K562 (cell line): Measurements from ENCODE around the gene CEP192. TPM values are rescaled to one million over a fixed set of nuclear protein-coding genes. Genes with fewer than 3 reads are reported as not detected.

Experiments
- ATAC-seq: fragments of 200-7000 bp; cut with Tn5 transposase; 3 replicates; pipeline ENCODE4 v1.9.1; 2020; ENCODE audit warnings: moderate library complexity
- BruUV-seq: library from RNA; stranded (reverse); fragments of 400-500 nt; replicated peaks from 2 replicates; lab custom pipeline; 2021; lab: Mats Ljungman, UMichigan
- CTCF ChIA-PET: fragments of 300-600 bp; formaldehyde crosslinking; extraction: SDS; loops from one replicate; lab custom pipeline; 2021; ENCODE audit warnings: low intra/inter-chr PET ratio; lab: Yijun Ruan, JAX
- POLR2A ChIA-PET: fragments of 300-600, 350-650 bp; sonication (Branson Sonifier 250); formaldehyde crosslinking; extraction: SDS; loops from one replicate; lab custom pipeline; 2021; ENCODE audit warnings: antibody characterized with exemption, inconsistent platforms; lab: Yijun Ruan, JAX
- DNase-seq, 4 experiments: peaks; one replicate each; pipeline versions ENCODE4 v3.0.0 to v3.0.0-alpha.2; 2011 to 2018; ENCODE audit warnings: low spot score in 3 of 4, mixed read lengths in 3 of 4; ENCODE audit errors: extremely low read depth in 1 of 4
- FAIRE-seq: peaks from 2 replicates; lab custom pipeline; 2011; peaks lifted over from hg19 to GRCh38; lab: Jason Lieb, UNC
- H2AFZ ChIP-seq: 2 replicates; pipeline ENCODE4 v1.6.0; 2011; ENCODE audit warnings: low read depth, low read length, control low read depth, inconsistent platforms
- H3K27ac ChIP-seq: fragments of 200-600 bp; 3 replicates; pipeline ENCODE4 v1.8.0; 2011; ENCODE audit warnings: low read depth, mild to moderate bottlenecking, control low read depth, inconsistent platforms, low read length, moderate library complexity, mixed read lengths; ENCODE audit errors: extremely low read depth
- H3K27me3 ChIP-seq, 2 experiments: fragments of 300-600 bp in 1 of 2; 2 replicates in 1 of 2; 3 replicates in 1 of 2; pipeline versions ENCODE4 v1.6.0 to v1.8.0; 2011; ENCODE audit warnings: inconsistent platforms in 2 of 2, low read length in 2 of 2, mild to moderate bottlenecking in 1 of 2, mixed read lengths in 1 of 2, moderate library complexity in 1 of 2; ENCODE audit not compliant: control insufficient read depth in 2 of 2, insufficient read depth in 2 of 2
- H3K36me3 ChIP-seq: fragments of 300-600 bp; 3 replicates; pipeline ENCODE4 v1.8.0; 2011; ENCODE audit warnings: mild to moderate bottlenecking, low read length, inconsistent platforms; ENCODE audit not compliant: control insufficient read depth, insufficient read depth
- H3K4me1 ChIP-seq, 2 experiments: fragments of 200-600 bp in 1 of 2; replicated peaks in 1 of 2; 2 replicates in 1 of 2; 3 replicates in 1 of 2; pipeline versions ENCODE4 v1.5.1 to v1.8.0; 2011; ENCODE audit warnings: inconsistent platforms in 2 of 2, low read length in 2 of 2, mild to moderate bottlenecking in 1 of 2, mixed read lengths in 1 of 2, moderate library complexity in 1 of 2; ENCODE audit not compliant: control insufficient read depth in 2 of 2, insufficient read depth in 2 of 2
- H3K4me2 ChIP-seq: 2 replicates; pipeline ENCODE4 v1.6.1; 2011; ENCODE audit warnings: low read length, control low read depth, inconsistent platforms, mixed read lengths; ENCODE audit not compliant: insufficient read depth
- H3K4me3 ChIP-seq: fragments of 200-600 bp; sonication (generic), shearing (Covaris generic); 2 replicates; pipeline ENCODE4 v1.5.1; 2016; ENCODE audit warnings: control low read depth, inconsistent platforms
- H3K79me2 ChIP-seq: fragments of 200-600 bp; 3 replicates; pipeline ENCODE4 v1.8.0; 2011; ENCODE audit warnings: low read length, inconsistent platforms; ENCODE audit not compliant: control insufficient read depth, insufficient read depth
- H3K9ac ChIP-seq, 2 experiments: 2 replicates each; pipeline versions ENCODE4 v1.6.0 to v1.6.1; 2011; ENCODE audit warnings: low read depth in 2 of 2, low read length in 2 of 2, control low read depth in 1 of 2, inconsistent platforms in 1 of 2, mild to moderate bottlenecking in 1 of 2, mixed read lengths in 1 of 2; ENCODE audit not compliant: insufficient read depth in 1 of 2
- H3K9me1 ChIP-seq: one replicate; pipeline ENCODE4 v1.6.0; 2011; ENCODE audit warnings: inconsistent platforms, mild to moderate bottlenecking, low read length, moderate library complexity; ENCODE audit not compliant: control insufficient read depth, insufficient read depth
- H3K9me3 ChIP-seq: replicated peaks from 2 replicates; pipeline ENCODE4 v1.5.1; 2011; ENCODE audit warnings: low read depth, low read length, inconsistent platforms; ENCODE audit not compliant: control insufficient read depth, insufficient read depth
- H4K20me1 ChIP-seq: replicated peaks from 2 replicates; pipeline ENCODE4 v1.6.1; 2011; ENCODE audit warnings: low read length, inconsistent platforms, mixed read lengths; ENCODE audit not compliant: control insufficient read depth, insufficient read depth
- DMBX1 ChIP-seq: fragments of 250-450 bp; sonication (Bioruptor Pico); IDR thresholded peaks from 2 replicates; pipeline ENCODE4 v1.8.0; 2022; ENCODE audit warnings: inconsistent platforms, mild to moderate bottlenecking, moderate library complexity, borderline replicate concordance
- MBD2 ChIP-seq: sonication (generic); IDR thresholded peaks from 2 replicates; pipeline ENCODE4 v1.6.1; 2016; ENCODE audit warnings: low read depth, borderline replicate concordance
- MED1 ChIP-seq: sonication (generic); formaldehyde crosslinking; IDR thresholded peaks from 2 replicates; pipeline ENCODE4 v1.8.1; 2023; ENCODE audit warnings: missing genetic modification reagents, borderline replicate concordance
- NELFE ChIP-seq: IDR thresholded peaks from 2 replicates; pipeline ENCODE4 v1.6.1; 2011; ENCODE audit warnings: mild to moderate bottlenecking; ENCODE audit not compliant: insufficient read depth, insufficient read length
- RBM22 ChIP-seq: fragments of 200-400 bp; formaldehyde crosslinking; IDR thresholded peaks from 2 replicates; pipeline ENCODE4 v1.6.1; 2018; ENCODE audit warnings: low read length, low read depth; ENCODE audit not compliant: poor library complexity, severe bottlenecking
- RNF219 ChIP-seq: fragments of 250-450 bp; sonication (Bioruptor Pico); IDR thresholded peaks from 2 replicates; pipeline ENCODE4 v1.5.0; 2022; ENCODE audit warnings: mild to moderate bottlenecking
- WGBS: fragments of 100-300 bp; shearing (Covaris generic); methylation state at CpG from one replicate; pipeline ENCODE4 v1.1.6; 2016; ENCODE audit warnings: low coverage, mixed read lengths; ENCODE audit not compliant: insufficient coverage; ENCODE audit errors: missing lambda C conversion rate; 5-methylcytosine and 5-hydroxymethylcytosine counted together
- in situ Hi-C: fragments of 300-500 bp; cut with MboI; formaldehyde crosslinking; loops from 4 replicates; pipeline ENCODE4 v1.15.0; 2018; ENCODE audit warnings: inconsistent platforms, mixed read lengths
- intact Hi-C: fragments of 100-400 bp; cut with micrococcal nuclease; formaldehyde crosslinking; loops from 2 replicates; pipeline ENCODE4 v1.14.2; 2022
- polyA plus RNA-seq, 8 experiments: library from polyadenylated mRNA; depleted of rRNA in 4 of 8; stranded (reverse) in 5 of 8; unstranded in 3 of 8; fragments of >200 nt; fragmentation: Nextera tagmentation in 2 of 8; fragmentation: Illumina TruSeq in 1 of 8; extraction: Ambion mirVana in 2 of 8; extraction: Trizol in 1 of 8; gene quantifications; 2 replicates each; pipeline versions ENCODE4 v1.2.1 to v1.2.3, GENCODE V29; 2011 to 2014; ENCODE audit warnings: inconsistent platforms in 1 of 8, missing spikeins in 1 of 8
- total RNA-seq, 7 experiments: library from RNA; depleted of rRNA in 6 of 7; stranded (reverse); fragments of >200 nt in 6 of 7; fragmentation: Illumina TruSeq in 2 of 7; extraction: Trizol in 2 of 7; gene quantifications; 2 replicates each; pipeline versions ENCODE4 v1.2.1 to v1.2.3, GENCODE V29; 2011 to 2021; ENCODE audit warnings: low replicate concordance in 1 of 7
- TF ChIP-seq, protein P1 (sequence below): fragments of 450-650 bp; IDR thresholded peaks from 2 replicates; pipeline ENCODE4 v1.6.1; 2016; ENCODE audit warnings: borderline replicate concordance
- TF ChIP-seq, protein P2 (sequence below): fragments of 250-450 bp; sonication (Bioruptor Pico); IDR thresholded peaks from 2 replicates; pipeline ENCODE4 v1.8.0; 2021; ENCODE audit warnings: moderate library complexity, mild to moderate bottlenecking, inconsistent platforms
- TF ChIP-seq, protein P3 (sequence below): fragments of 450-650 bp; IDR thresholded peaks from 2 replicates; pipeline ENCODE4 v1.6.1; 2016; ENCODE audit warnings: missing biosample characterization, missing genetic modification characterization

CEP192 gene
- total and polyA plus RNA-seq, 9 of the 15 experiments (the other 6 are each of a cell fraction or from before 2014, with no cell fraction given), result 14.4 to 54.4 (median 35.8) TPM

DNA sequence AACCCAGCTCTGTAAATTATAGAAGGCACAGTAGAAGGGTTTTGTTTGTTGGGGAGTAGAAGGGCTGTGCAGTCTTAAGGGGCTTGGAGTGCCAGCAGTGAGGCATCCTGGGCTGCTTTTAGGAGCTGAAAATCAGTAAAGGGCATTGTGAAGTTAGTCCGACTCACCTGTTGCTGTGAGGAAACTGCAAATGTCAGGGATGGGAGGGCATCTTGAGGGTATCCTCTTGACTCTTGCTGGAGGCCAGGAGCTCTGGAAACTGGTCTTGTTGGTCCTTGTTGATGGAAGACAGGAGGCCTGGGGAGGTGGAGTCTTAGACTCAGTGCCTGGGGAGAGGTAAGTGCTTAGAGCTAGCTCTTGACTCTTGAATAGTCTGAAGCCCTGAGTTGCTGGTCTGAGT is 14.1 kb downstream of the CEP192 start:
- FAIRE-seq (no peak), ATAC-seq (no peak; the same call in 2 of the 3 replicates), DNase-seq (no peak)
- Histone ChIP-seq H2AFZ (no peak overlapping the region), H3K9me1 (no peaks in the 10 kb centered on the region), H3K36me3 (peaks cover 96% of the 10 kb centered on the region), H3K4me1 (no peaks in the 10 kb centered on the region; a peak in 1 of 5 replicates), H4K20me1 (peaks cover 14% of the 10 kb centered on the region; the same call in 1 of the 2 replicates), H3K27me3 (no peaks in the 10 kb centered on the region), H3K9ac (no peak overlapping the region), H3K4me3 (no peak overlapping the region), H3K9me3 (no peaks in the 10 kb centered on the region), H3K79me2 (peaks cover 58% of the 10 kb centered on the region), H3K27ac (no peak overlapping the region), H3K4me2 (no peak overlapping the region)
- 100% methylated on average over 1 of the region's 1 CpG for WGBS
- BruUV-seq, result no TSS peak
- intact Hi-C loops (loop anchor here (10.0 kb wide), 1 partner anchor 150 kb away; no protein-coding TSS in a partner anchor), in situ Hi-C loops (no loop called here)
- CTCF ChIA-PET, result no interaction called here
- POLR2A ChIA-PET, result interaction anchor here (0.6 to 2.1 kb wide), 4 partner anchors 8 to 218 kb away, joined by 3 to 8 read pairs (median 4); partner anchors contain the start of gene CEP192
- TF ChIP-seq MED1 (CRISPR knock-in tag) (no peak), RBM22 (no peak), MBD2 (no peak), DMBX1 (CRISPR knock-in tag) (no peak), RNF219 (CRISPR knock-in tag) (no peak), NELFE (no peak)
- TF ChIP-seq, protein P1, sequence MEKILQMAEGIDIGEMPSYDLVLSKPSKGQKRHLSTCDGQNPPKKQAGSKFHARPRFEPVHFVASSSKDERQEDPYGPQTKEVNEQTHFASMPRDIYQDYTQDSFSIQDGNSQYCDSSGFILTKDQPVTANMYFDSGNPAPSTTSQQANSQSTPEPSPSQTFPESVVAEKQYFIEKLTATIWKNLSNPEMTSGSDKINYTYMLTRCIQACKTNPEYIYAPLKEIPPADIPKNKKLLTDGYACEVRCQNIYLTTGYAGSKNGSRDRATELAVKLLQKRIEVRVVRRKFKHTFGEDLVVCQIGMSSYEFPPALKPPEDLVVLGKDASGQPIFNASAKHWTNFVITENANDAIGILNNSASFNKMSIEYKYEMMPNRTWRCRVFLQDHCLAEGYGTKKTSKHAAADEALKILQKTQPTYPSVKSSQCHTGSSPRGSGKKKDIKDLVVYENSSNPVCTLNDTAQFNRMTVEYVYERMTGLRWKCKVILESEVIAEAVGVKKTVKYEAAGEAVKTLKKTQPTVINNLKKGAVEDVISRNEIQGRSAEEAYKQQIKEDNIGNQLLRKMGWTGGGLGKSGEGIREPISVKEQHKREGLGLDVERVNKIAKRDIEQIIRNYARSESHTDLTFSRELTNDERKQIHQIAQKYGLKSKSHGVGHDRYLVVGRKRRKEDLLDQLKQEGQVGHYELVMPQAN, result no peak
- TF ChIP-seq, protein P2, sequence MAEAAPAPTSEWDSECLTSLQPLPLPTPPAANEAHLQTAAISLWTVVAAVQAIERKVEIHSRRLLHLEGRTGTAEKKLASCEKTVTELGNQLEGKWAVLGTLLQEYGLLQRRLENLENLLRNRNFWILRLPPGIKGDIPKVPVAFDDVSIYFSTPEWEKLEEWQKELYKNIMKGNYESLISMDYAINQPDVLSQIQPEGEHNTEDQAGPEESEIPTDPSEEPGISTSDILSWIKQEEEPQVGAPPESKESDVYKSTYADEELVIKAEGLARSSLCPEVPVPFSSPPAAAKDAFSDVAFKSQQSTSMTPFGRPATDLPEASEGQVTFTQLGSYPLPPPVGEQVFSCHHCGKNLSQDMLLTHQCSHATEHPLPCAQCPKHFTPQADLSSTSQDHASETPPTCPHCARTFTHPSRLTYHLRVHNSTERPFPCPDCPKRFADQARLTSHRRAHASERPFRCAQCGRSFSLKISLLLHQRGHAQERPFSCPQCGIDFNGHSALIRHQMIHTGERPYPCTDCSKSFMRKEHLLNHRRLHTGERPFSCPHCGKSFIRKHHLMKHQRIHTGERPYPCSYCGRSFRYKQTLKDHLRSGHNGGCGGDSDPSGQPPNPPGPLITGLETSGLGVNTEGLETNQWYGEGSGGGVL, result no peak
- TF ChIP-seq, protein P3, sequence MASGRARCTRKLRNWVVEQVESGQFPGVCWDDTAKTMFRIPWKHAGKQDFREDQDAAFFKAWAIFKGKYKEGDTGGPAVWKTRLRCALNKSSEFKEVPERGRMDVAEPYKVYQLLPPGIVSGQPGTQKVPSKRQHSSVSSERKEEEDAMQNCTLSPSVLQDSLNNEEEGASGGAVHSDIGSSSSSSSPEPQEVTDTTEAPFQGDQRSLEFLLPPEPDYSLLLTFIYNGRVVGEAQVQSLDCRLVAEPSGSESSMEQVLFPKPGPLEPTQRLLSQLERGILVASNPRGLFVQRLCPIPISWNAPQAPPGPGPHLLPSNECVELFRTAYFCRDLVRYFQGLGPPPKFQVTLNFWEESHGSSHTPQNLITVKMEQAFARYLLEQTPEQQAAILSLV (tag), result no peak
